Fibroblast of skin of back (primary cell): ENCODE measurements around the gene LRMDA.
A peak's percentile ranks its signal among the peaks of the same experiment; 100 is the strongest.

Experiments used
- DNase-seq: peaks from one replicate; pipeline ENCODE4 v3.0.0-alpha.2; 2013

The LRMDA gene

GRCh38 chr10:75402486-75403143, 28.8 kb upstream of the LRMDA start:
- no peak for DNase-seq

DNA sequence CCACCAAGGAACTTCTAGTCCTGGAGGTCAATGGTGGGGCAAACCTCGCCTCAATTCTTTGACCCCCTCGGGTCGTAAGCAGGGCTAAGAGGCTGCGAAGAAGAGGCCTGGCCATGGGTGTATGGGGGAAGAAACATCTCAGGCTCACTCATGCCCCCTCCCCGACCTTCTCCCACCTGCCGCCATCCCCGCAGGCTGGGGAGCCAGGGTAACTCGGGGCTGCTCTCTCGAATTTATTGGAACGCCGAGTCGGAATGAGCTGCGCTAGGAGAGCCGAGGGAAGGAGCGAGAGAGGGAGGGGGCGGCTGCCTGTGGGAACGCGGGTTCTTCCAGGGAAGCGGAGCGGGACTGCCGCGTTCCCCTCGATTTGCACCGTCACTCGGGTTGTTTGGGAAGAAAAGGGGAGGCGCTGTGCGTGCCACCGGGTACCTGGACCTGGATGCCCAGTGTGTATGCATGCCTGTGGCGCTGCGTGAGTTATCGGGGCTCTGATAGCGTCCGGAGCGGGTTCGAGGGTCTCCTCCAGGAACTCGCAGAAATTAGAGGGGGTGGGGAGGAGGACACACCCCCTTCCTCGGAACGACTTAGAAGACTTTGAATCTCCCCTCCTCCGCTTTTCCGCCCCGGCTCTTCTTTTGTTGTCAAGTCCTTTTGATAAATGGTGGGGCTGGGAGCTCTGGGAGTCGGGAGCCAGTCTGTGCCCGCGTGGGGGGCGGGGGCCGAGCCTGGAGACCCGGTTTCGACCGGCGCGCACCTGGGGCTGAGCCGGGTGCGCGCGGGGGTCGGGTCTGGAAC, 28.1 kb upstream of the LRMDA start:
- DNase-seq: peak; percentile 42

DNA sequence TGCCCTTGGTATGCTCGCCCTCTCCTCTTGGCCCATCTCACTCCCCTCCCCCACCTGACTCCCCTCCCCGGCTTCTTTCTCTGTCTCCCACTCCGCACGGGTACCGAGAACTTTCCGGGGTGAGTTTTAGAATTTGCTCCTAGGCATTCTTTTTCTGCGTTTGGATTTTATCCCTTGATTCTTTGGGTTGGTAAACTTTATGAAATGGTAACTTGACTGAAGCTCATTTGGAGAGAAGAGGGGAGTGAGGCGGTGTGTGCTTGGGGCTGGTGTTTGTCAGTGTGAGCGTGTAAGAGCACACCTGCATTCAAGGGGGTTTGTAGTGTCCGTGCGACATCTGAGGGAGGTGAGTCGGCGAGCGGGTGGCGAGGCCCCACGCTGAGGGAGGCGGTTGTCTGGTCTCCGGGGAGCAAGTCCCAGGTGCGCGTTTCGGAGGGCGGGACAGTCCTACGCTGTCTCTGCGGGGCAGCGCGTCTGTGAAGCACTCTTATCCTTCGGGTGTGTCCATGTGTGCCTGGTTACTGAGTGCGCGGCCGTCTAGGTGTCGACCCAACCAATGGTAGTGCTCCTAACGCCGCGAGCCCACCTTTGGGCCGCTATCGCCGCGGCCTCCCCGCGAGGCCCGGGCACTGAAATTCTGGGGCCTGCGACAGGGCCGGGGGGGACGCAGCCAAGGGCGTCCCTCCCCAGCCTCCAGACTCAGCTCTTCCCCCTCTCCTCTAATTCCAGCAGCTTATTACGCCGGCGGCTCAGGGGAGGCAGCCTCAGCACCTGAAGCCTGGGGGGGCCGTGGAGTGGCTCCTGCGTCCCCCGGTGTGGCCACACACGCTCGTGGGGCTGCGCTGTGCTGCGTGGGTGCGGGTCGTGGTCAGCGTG, 27.2 kb upstream of the LRMDA start:
- DNase-seq: no peak

- DNase-seq: no peak
Measured at GRCh38 chr10:75404815-75405597, 26.4 kb upstream of the LRMDA start.

DNA sequence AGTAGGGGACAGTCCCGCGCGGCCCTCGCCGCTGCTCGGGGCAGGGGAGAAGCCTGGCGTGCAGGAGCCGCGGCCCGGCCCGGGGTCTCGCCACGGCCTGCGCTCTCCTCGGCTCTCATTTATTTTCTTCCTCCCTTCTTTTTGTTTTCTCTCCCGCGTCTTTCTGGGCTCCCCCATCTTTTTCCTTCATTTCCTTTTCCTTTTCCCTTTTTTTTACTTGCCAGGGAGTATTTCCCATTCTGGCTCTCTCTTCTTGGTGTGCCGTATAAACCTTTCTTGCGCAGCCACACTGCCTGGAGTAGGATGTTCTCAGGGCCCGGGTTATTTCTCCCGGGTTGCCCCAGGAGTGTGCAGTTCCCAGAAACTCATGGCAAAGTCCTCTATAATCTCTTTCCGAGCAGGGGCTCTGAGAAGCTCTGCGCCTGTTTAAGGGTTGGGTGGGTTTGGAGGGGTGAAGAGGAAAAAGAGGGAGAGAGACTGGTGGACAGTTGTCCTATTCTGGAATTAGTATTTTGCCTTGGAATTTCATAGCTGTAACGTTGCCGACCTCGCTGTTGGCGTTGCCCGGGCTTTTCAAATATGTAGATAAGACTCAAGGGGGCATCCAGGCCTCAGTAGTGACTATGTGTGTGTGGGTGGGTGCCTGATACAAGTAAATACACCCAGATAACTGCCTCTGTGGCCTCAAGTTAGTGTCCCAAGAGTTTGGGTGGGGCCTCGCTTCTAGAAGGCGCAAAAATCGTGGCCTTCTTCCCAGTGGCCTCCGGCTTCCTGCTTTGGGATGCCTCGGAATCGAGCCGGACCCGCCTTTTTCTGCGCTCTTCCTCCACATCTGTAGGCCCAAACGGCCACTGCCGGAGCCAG, 25.6 kb upstream of the LRMDA start:
- DNase-seq: no peak

DNA sequence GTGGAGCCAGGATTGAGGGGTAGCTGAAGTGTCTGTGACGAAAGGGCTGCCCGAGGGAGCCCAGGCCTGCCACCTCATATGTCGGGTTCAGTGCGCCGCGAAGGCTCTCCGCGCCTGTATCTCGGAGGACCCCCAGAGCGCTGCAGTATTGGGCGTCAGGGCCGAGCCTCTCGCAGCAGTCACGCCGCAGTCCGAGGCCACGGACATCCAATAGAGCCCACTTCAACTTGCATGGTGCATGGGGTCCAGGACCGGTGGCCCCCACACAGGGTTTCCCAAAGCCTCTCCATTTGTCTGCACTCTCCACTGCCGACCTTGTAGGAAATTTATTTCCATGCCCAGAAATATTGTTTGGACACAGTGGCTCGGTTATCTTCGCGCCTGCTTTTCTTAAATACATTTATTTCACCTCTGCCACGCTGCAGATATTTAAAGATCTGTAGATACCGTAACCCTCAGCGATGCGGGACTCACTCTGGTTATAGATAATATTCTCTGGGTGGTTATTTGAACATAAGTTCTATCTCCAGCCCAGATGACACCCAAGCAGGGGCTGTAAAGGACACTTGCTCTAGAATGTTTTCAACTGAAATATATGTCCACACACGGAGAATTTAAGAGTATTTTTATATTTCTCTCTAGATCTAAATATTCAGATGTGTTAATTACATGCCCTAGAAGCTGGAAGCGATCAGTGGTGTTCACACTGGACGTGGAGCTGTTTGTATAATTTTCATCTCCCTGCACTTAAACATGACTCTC, 24.8 kb upstream of the LRMDA start:
- DNase-seq: no peak

GRCh38 chr10:75407224-75407712, 24.2 kb upstream of the LRMDA start:
- DNase-seq: no peak

GRCh38 chr10:75407713-75408508, 23.5 kb upstream of the LRMDA start:
- peak; percentile 39 for DNase-seq

- no peak for DNase-seq
Measured at GRCh38 chr10:75408509-75408875, 22.9 kb upstream of the LRMDA start.

- DNase-seq: peak; percentile 62
Measured at GRCh38 chr10:75408911-75409885, 22.2 kb upstream of the LRMDA start.

GRCh38 chr10:75410132-75411005, 21.1 kb upstream of the LRMDA start:
- no peak for DNase-seq

- DNase-seq: no peak
Measured at GRCh38 chr10:75414527-75414926, 16.9 kb upstream of the LRMDA start.

- no peak for DNase-seq
Measured at GRCh38 chr10:75417522-75417927, 13.9 kb upstream of the LRMDA start.

GRCh38 chr10:75418293-75418692, 13.1 kb upstream of the LRMDA start:
- no peak for DNase-seq

GRCh38 chr10:75418712-75419111, 12.7 kb upstream of the LRMDA start:
- DNase-seq: no peak

DNA sequence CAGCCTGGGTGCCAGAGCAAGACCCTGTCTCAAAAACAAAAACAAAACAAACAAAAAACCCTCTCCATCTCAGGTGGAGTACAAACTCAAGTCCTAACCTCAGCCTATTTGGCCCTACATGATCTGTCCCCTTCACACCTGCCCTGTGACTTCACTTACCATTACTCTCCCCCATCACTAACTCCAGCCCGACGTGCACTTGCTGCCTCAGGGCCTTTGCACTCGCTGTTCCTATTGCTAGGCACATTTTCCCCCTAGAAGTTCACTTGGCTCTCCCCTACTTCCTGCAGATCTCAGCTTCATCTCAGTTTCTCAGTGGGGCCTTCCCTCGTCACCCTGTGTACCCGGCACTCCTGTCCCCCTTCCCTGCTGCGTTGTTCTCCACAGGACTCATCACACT, 8.5 kb upstream of the LRMDA start:
- DNase-seq: no peak

DNA sequence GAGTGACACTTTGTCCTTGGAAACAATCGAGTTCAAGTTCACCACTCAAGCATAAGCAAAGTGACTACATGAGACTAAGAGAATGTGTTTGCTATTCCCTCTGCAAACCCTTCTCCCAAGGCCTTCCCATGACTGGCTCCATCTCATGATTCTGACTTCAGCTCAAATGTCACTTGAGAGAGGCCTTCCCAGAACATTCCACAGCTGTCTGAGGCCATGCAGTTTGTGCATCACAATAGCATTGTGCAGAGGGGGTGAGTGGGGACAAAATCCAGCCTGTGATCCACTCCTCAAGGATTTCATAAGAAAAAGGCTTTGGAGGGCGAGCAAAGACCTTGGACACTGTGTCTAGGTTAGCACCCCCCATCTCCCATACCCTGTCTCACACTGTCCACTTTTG, 6.9 kb upstream of the LRMDA start:
- DNase-seq: no peak
